B cell (primary cell): ENCODE measurements around the gene AHCY. TPM values are rescaled to one million over a fixed set of nuclear protein-coding genes. Genes with fewer than 3 reads are reported as not detected.
"Not testable (repeated sequence)": the region's sequence is repeated elsewhere in the genome, so short reads cannot be mapped to it uniquely, and the experiment has no call there.

ENCODE experiments used
- ATAC-seq: fragments of 200-7000 bp; cut with Tn5 transposase; one replicate; pipeline ENCODE4 v1.10.0; 2021; ENCODE audit warnings: low read depth, mild to moderate bottlenecking, moderate number of reproducible peaks, moderate library complexity
- CTCF ChIA-PET: fragments of 350-600 bp; sonication (Branson Sonifier 250); formaldehyde crosslinking; loops from one replicate; lab custom pipeline; 2021; ENCODE audit warnings: antibody characterized with exemption, inconsistent platforms; lab: Charles Lee
- POLR2A ChIA-PET: fragments of 350-600 bp; sonication (Branson Sonifier 250); formaldehyde crosslinking; loops from one replicate; lab custom pipeline; 2021; ENCODE audit warnings: antibody characterized with exemption; lab: Charles Lee
- DNase-seq: peaks from one replicate; pipeline ENCODE4 v3.0.0; 2013
- H2AFZ ChIP-seq: 2 replicates; pipeline ENCODE4 v1.6.1; 2012; ENCODE audit warnings: mild to moderate bottlenecking, low read depth, low read length; ENCODE audit not compliant: insufficient read depth, poor library complexity, severe bottlenecking
- H3K27ac ChIP-seq, 2 donors: 1 replicate in 1 of 2; 2 replicates in 1 of 2; pipeline ENCODE4 v1.5.1; 2012 to 2013; ENCODE audit warnings: low read length in 2 of 2, mild to moderate bottlenecking in 2 of 2, moderate library complexity in 1 of 2
- H3K27me3 ChIP-seq, 4 experiments: fragments of 200-600 bp in 1 of 4; sonication (generic) in 1 of 4; replicated peaks in 1 of 4; 1 replicate in 2 of 4; 2 replicates in 2 of 4; pipeline versions ENCODE4 v1.6.1 to v1.7.0; 2013 to 2016; ENCODE audit warnings: low read length in 3 of 4, mild to moderate bottlenecking in 2 of 4, mixed read lengths in 1 of 4, moderate library complexity in 1 of 4; ENCODE audit not compliant: insufficient read depth in 4 of 4, control insufficient read depth in 3 of 4; ENCODE audit errors: control extremely low read depth in 1 of 4
- H3K36me3 ChIP-seq, 2 experiments: replicated peaks in 1 of 2; 1 replicate in 1 of 2; 2 replicates in 1 of 2; pipeline versions ENCODE4 v1.6.1 to v1.7.1; 2013; ENCODE audit warnings: low read length in 1 of 2; ENCODE audit not compliant: insufficient read depth in 2 of 2, control insufficient read depth in 1 of 2; ENCODE audit errors: control extremely low read depth in 1 of 2, extremely low read depth in 1 of 2
- H3K4me1 ChIP-seq, 2 donors: fragments of 200-600 bp in 1 of 2; sonication (generic) in 1 of 2; 1 replicate in 1 of 2; 2 replicates in 1 of 2; pipeline versions ENCODE4 v1.5.1 to v1.6.1; 2013 to 2017; ENCODE audit warnings: low read length in 2 of 2; ENCODE audit not compliant: control insufficient read depth in 2 of 2, insufficient read depth in 2 of 2
- H3K4me2 ChIP-seq: replicated peaks from 2 replicates; pipeline ENCODE3; 2012; ENCODE audit warnings: mild to moderate bottlenecking, low read depth, low read length; ENCODE audit not compliant: poor library complexity, severe bottlenecking
- H3K4me3 ChIP-seq, 5 experiments: fragments of 200-600 bp in 1 of 5; sonication (generic) in 1 of 5; 1 replicate in 3 of 5; 2 replicates in 2 of 5; pipeline versions ENCODE4 v1.5.1 to v1.7.0; 2011 to 2016; ENCODE audit warnings: low read length in 4 of 5, mild to moderate bottlenecking in 4 of 5, low read depth in 2 of 5, control low read depth in 1 of 5, moderate library complexity in 1 of 5; ENCODE audit not compliant: insufficient read depth in 1 of 5; ENCODE audit errors: control extremely low read depth in 1 of 5, extremely low read depth in 1 of 5
- H3K79me2 ChIP-seq: fragments of 200-600 bp; sonication (generic); one replicate; pipeline ENCODE4 v1.6.0; 2016; ENCODE audit warnings: low read length; ENCODE audit not compliant: control insufficient read depth, insufficient read depth
- H3K9ac ChIP-seq: fragments of 200-600 bp; sonication (generic); 2 replicates; pipeline ENCODE4 v1.6.1; 2017; ENCODE audit warnings: mild to moderate bottlenecking, low read length, moderate library complexity
- H3K9me3 ChIP-seq, 3 donors: one replicate each; pipeline versions ENCODE4 v1.6.1 to v1.7.1; 2013; ENCODE audit warnings: low read length in 2 of 3; ENCODE audit not compliant: control insufficient read depth in 2 of 3, insufficient read depth in 1 of 3; ENCODE audit errors: control extremely low read depth in 1 of 3
- H4K20me1 ChIP-seq: 2 replicates; pipeline ENCODE4 v1.6.0; 2012; ENCODE audit warnings: mild to moderate bottlenecking, low read length; ENCODE audit not compliant: insufficient read depth, control insufficient read depth, poor library complexity, severe bottlenecking
- H3K27ac Mint-ChIP-seq: one replicate; pipeline ENCODE4 v1.8.0; 2021; ENCODE audit warnings: mixed read lengths
- H3K27me3 Mint-ChIP-seq: one replicate; pipeline ENCODE4 v1.8.0; 2021; ENCODE audit warnings: mixed read lengths
- H3K4me1 Mint-ChIP-seq: one replicate; pipeline ENCODE4 v1.8.0; 2021; ENCODE audit warnings: mixed read lengths
- H3K4me3 Mint-ChIP-seq: one replicate; pipeline ENCODE4 v1.8.0; 2021; ENCODE audit warnings: mixed read lengths
- H3K9me3 Mint-ChIP-seq: one replicate; pipeline ENCODE4 v1.8.0; 2022; ENCODE audit warnings: mixed read lengths; ENCODE audit not compliant: insufficient read depth
- EZH2 ChIP-seq: IDR thresholded peaks from 2 replicates; pipeline ENCODE4 v1.6.1; 2012; ENCODE audit warnings: borderline replicate concordance, low read depth, mild to moderate bottlenecking, moderate library complexity, low read length; ENCODE audit not compliant: insufficient read depth, poor library complexity, severe bottlenecking
- WGBS: methylation state at CpG from one replicate; pipeline ENCODE4 v1.1.5; 2013; ENCODE audit warnings: missing lambda C conversion rate; ENCODE audit not compliant: insufficient coverage; 5-methylcytosine and 5-hydroxymethylcytosine counted together
- intact Hi-C: fragments of 100-400 bp; cut with micrococcal nuclease; formaldehyde crosslinking; loops from one replicate; pipeline ENCODE4 v1.10.0; 2022
- polyA plus RNA-seq: library from polyadenylated mRNA; depleted of rRNA; stranded (reverse); fragments of >200 nt; gene quantifications from 2 replicates; pipeline ENCODE4 v1.2.3, GENCODE V29; 2012
- total RNA-seq, 2 donors: library from RNA; stranded (reverse); fragments of 120-200 nt in 1 of 2; gene quantifications; 1 replicate in 1 of 2; 2 replicates in 1 of 2; pipeline versions ENCODE4 v1.2.3 to v1.2.4, GENCODE V29; 2013 to 2022
- TF ChIP-seq, protein P1 (sequence below): fragments of 200-600 bp; IDR thresholded peaks from one replicate; pipeline ENCODE4 v1.8.0; 2022; ENCODE audit warnings: antibody characterized with exemption, mild to moderate bottlenecking

Gene AHCY
- total and polyA plus RNA-seq, 2 donors (not counting 1 experiment from before 2014, with no cell fraction given), result 43.6 to 44.0 TPM

GRCh38 chr20:34290471-34290870 is 12.7 kb downstream of the AHCY start:
- no peaks in the 10 kb centered on the region for H3K4me1 Mint-ChIP-seq
- Histone ChIP-seq H3K27ac (no peak overlapping the region), H3K79me2 (no peaks in the 10 kb centered on the region), H3K4me3 (no peak overlapping the region), H3K4me1 (no peaks in the 10 kb centered on the region), H2AFZ (no peak overlapping the region), H4K20me1 (no peaks in the 10 kb centered on the region), H3K9ac (no peak overlapping the region), H3K9me3 (no peaks in the 10 kb centered on the region), H3K36me3 (peaks cover 4 to 47% of the 10 kb centered on the region in 2 experiments), H3K4me2 (no peak overlapping the region), H3K27me3 (no peaks in the 10 kb centered on the region)
- 97% methylated on average over 9 of the region's 11 CpGs for WGBS
- no peaks in the 10 kb centered on the region for H3K9me3 Mint-ChIP-seq
- ChIA-PET CTCF (interaction anchor here (0.9 to 1.0 kb wide), 2 partner anchors 22 to 249 kb away, joined by 4 read pairs; no protein-coding TSS in a partner anchor), POLR2A (no interaction called here)
- intact Hi-C loops, result no loop called here
- no peak for ATAC-seq
- no peak for TF ChIP-seq EZH2
- TF ChIP-seq, protein P1, sequence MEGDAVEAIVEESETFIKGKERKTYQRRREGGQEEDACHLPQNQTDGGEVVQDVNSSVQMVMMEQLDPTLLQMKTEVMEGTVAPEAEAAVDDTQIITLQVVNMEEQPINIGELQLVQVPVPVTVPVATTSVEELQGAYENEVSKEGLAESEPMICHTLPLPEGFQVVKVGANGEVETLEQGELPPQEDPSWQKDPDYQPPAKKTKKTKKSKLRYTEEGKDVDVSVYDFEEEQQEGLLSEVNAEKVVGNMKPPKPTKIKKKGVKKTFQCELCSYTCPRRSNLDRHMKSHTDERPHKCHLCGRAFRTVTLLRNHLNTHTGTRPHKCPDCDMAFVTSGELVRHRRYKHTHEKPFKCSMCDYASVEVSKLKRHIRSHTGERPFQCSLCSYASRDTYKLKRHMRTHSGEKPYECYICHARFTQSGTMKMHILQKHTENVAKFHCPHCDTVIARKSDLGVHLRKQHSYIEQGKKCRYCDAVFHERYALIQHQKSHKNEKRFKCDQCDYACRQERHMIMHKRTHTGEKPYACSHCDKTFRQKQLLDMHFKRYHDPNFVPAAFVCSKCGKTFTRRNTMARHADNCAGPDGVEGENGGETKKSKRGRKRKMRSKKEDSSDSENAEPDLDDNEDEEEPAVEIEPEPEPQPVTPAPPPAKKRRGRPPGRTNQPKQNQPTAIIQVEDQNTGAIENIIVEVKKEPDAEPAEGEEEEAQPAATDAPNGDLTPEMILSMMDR, result no peak
- no peak for DNase-seq
- H3K4me3 Mint-ChIP-seq, result no peak overlapping the region
- H3K27ac Mint-ChIP-seq, result no peak overlapping the region
- no peaks in the 10 kb centered on the region for H3K27me3 Mint-ChIP-seq

- H3K9me3 ChIP-seq, intact Hi-C loops, H3K4me3 Mint-ChIP-seq, H3K27me3 Mint-ChIP-seq, H3K4me2 ChIP-seq, POLR2A ChIA-PET, H3K4me1 ChIP-seq, H2AFZ ChIP-seq, DNase-seq, ATAC-seq, CTCF ChIA-PET, H3K4me1 Mint-ChIP-seq, H3K27ac Mint-ChIP-seq, H4K20me1 ChIP-seq, H3K27ac ChIP-seq, H3K79me2 ChIP-seq, H3K9me3 Mint-ChIP-seq, H3K9ac ChIP-seq, H3K27me3 ChIP-seq, H3K4me3 ChIP-seq: not testable (repeated sequence)
- WGBS, result 100% methylated on average over 5 of the region's 5 CpGs
- H3K36me3 ChIP-seq, result peaks cover 7 to 49% of the 10 kb centered on the region in 2 experiments
Observed at GRCh38 chr20:34287500-34287899, 15.7 kb downstream of the AHCY start.
